SK-N-SH (cell line): Measurements from ENCODE around the gene HTR1B. TPM values are rescaled to one million over a fixed set of nuclear protein-coding genes. Genes with fewer than 3 reads are reported as not detected.

Experiments
- CTCF ChIA-PET: fragments of 300-600, 350-600 bp; formaldehyde crosslinking; extraction: SDS; loops from one replicate; lab custom pipeline; 2021; lab: Yijun Ruan, JAX
- POLR2A ChIA-PET: fragments of 350-600 bp; sonication (Branson Sonifier 250); formaldehyde crosslinking; extraction: SDS; loops from one replicate; lab custom pipeline; 2020; ENCODE audit warnings: antibody characterized with exemption, inconsistent platforms; lab: Yijun Ruan, JAX
- DNase-seq: peaks from one replicate; pipeline ENCODE4 v3.0.0; 2012
- H2AFZ ChIP-seq: fragments of 200-600 bp; sonication (generic); 2 replicates; pipeline ENCODE4 v1.8.1; 2016; ENCODE audit warnings: antibody characterized with exemption, mild to moderate bottlenecking, low read depth
- H3F3A ChIP-seq: fragments of 200-600 bp; sonication (generic); replicated peaks from 2 replicates; pipeline ENCODE3; 2016; ENCODE audit warnings: antibody characterized with exemption, mild to moderate bottlenecking; ENCODE audit not compliant: insufficient read depth
- H3K27ac ChIP-seq, 2 experiments: fragments of 200-500 bp in 1 of 2; fragments of 200-600 bp in 1 of 2; sonication (Bioruptor generic) in 1 of 2; sonication (generic), shearing (Covaris generic) in 1 of 2; 2 replicates each; pipeline versions ENCODE4 v1.5.1 to v1.6.1; 2014 to 2016; ENCODE audit warnings: low read depth in 2 of 2, inconsistent platforms in 1 of 2, low read length in 1 of 2, mild to moderate bottlenecking in 1 of 2, mixed read lengths in 1 of 2
- H3K27me3 ChIP-seq: fragments of 200-600 bp; sonication (generic), shearing (Covaris generic); 2 replicates; pipeline ENCODE4 v1.6.1; 2016; ENCODE audit warnings: mixed run types; ENCODE audit not compliant: insufficient read depth
- H3K36me3 ChIP-seq, 2 experiments: fragments of 200-500 bp in 1 of 2; fragments of 200-600 bp in 1 of 2; sonication (Bioruptor generic) in 1 of 2; sonication (generic) in 1 of 2; replicated peaks in 1 of 2; 2 replicates each; pipeline versions ENCODE3 to v1.5.1; 2014 to 2016; ENCODE audit warnings: low read length in 1 of 2, mild to moderate bottlenecking in 1 of 2; ENCODE audit not compliant: insufficient read depth in 2 of 2, control insufficient read depth in 1 of 2
- H3K4me1 ChIP-seq, 2 experiments: fragments of 200-500 bp in 1 of 2; fragments of 200-600 bp in 1 of 2; sonication (Bioruptor generic) in 1 of 2; sonication (generic), shearing (Covaris generic) in 1 of 2; 2 replicates each; pipeline versions ENCODE4 v1.5.1 to v1.6.1; 2014 to 2016; ENCODE audit warnings: low read depth in 1 of 2, low read length in 1 of 2, mixed run types in 1 of 2; ENCODE audit not compliant: insufficient read depth in 2 of 2, control insufficient read depth in 1 of 2
- H3K4me2 ChIP-seq: fragments of 200-600 bp; sonication (generic), shearing (Covaris generic); 2 replicates; pipeline ENCODE4 v1.6.1; 2017; ENCODE audit warnings: mixed run types
- H3K4me3 ChIP-seq, 2 experiments: fragments of 200-500 bp in 1 of 2; fragments of 200-600 bp in 1 of 2; sonication (Bioruptor generic) in 1 of 2; sonication (generic), shearing (Covaris generic) in 1 of 2; 2 replicates each; pipeline versions ENCODE4 v1.5.1 to v1.8.1; 2014 to 2016; ENCODE audit warnings: low read depth in 2 of 2, inconsistent platforms in 1 of 2, low read length in 1 of 2, mild to moderate bottlenecking in 1 of 2, mixed read lengths in 1 of 2, moderate library complexity in 1 of 2
- H3K79me2 ChIP-seq: fragments of 200-600 bp; sonication (generic); 2 replicates; pipeline ENCODE4 v1.8.1; 2017; ENCODE audit warnings: mild to moderate bottlenecking; ENCODE audit not compliant: insufficient read depth
- H3K9ac ChIP-seq: fragments of 200-600 bp; sonication (generic); 2 replicates; pipeline ENCODE4 v1.6.1; 2017; ENCODE audit warnings: mixed run types
- H3K9me2 ChIP-seq: fragments of 200-600 bp; sonication (generic); 2 replicates; pipeline ENCODE4 v1.6.1; 2017; ENCODE audit warnings: mixed run types
- H3K9me3 ChIP-seq: fragments of 200-600 bp; sonication (generic); 2 replicates; pipeline ENCODE4 v1.6.1; 2017; ENCODE audit warnings: mixed run types, mild to moderate bottlenecking, moderate library complexity
- H4K20me1 ChIP-seq: fragments of 200-600 bp; sonication (generic); 2 replicates; pipeline ENCODE4 v1.6.1; 2017; ENCODE audit warnings: mild to moderate bottlenecking, mixed run types; ENCODE audit not compliant: insufficient read depth
- EZH2phosphoT487 ChIP-seq: fragments of 200-600 bp; sonication (generic); IDR thresholded peaks from 2 replicates; pipeline ENCODE4 v1.6.1; 2017; ENCODE audit warnings: low read depth, mixed run types, mild to moderate bottlenecking, antibody characterized with exemption, moderate library complexity, borderline replicate concordance
- FOSL2 ChIP-seq: IDR thresholded peaks from 2 replicates; pipeline ENCODE4 v1.4.0; 2012; ENCODE audit warnings: low read depth, mild to moderate bottlenecking, moderate library complexity, borderline replicate concordance
- FOXJ3 ChIP-seq: sonication (generic); formaldehyde crosslinking; IDR thresholded peaks from 2 replicates; pipeline ENCODE4 v1.5.1; 2020; ENCODE audit warnings: mild to moderate bottlenecking, missing genetic modification reagents
- FOXM1 ChIP-seq: IDR thresholded peaks from 2 replicates; pipeline ENCODE4 v1.4.0; 2012; ENCODE audit warnings: low read depth, mild to moderate bottlenecking
- GABPA ChIP-seq: IDR thresholded peaks from 2 replicates; pipeline ENCODE4 v1.4.0; 2012; ENCODE audit warnings: low read depth, mild to moderate bottlenecking
- MAX ChIP-seq: IDR thresholded peaks from 2 replicates; pipeline ENCODE4 v1.4.0; 2012; ENCODE audit warnings: low read depth
- MEF2A ChIP-seq: IDR thresholded peaks from 2 replicates; pipeline ENCODE4 v1.4.0; 2012; ENCODE audit warnings: low read depth, borderline replicate concordance
- MXI1 ChIP-seq: IDR thresholded peaks from 2 replicates; pipeline ENCODE4 v1.6.1; 2012; ENCODE audit warnings: mild to moderate bottlenecking, low read depth, low read length, improper control_type of control experiment
- NRF1 ChIP-seq: IDR thresholded peaks from 2 replicates; pipeline ENCODE4 v1.6.1; 2012; ENCODE audit warnings: low read depth, mild to moderate bottlenecking, low read length
- PBX3 ChIP-seq: IDR thresholded peaks from 2 replicates; pipeline ENCODE4; 2012
- POLR2AphosphoS5 ChIP-seq: IDR thresholded peaks from 2 replicates; pipeline ENCODE4 v1.6.1; 2012; ENCODE audit warnings: low read depth, low read length
- RAD21 ChIP-seq: IDR thresholded peaks from 2 replicates; pipeline ENCODE4 v1.6.1; 2012; ENCODE audit warnings: mild to moderate bottlenecking, low read length
- REST ChIP-seq: IDR thresholded peaks from 2 replicates; pipeline ENCODE4 v1.6.1; 2012; ENCODE audit warnings: mild to moderate bottlenecking, low read depth, low read length, moderate library complexity
- RXRA ChIP-seq: IDR thresholded peaks from 2 replicates; pipeline ENCODE4 v1.4.0; 2012; ENCODE audit warnings: low read depth, mild to moderate bottlenecking, borderline replicate concordance
- SIN3A ChIP-seq: IDR thresholded peaks from 2 replicates; pipeline ENCODE4 v1.6.1; 2012; ENCODE audit warnings: low read depth, mild to moderate bottlenecking, low read length, moderate library complexity, borderline replicate concordance
- USF1 ChIP-seq: IDR thresholded peaks from 2 replicates; pipeline ENCODE4 v1.4.0; 2012; ENCODE audit warnings: low read depth, borderline replicate concordance
- USF2 ChIP-seq: fragments of 150-350 bp; IDR thresholded peaks from 2 replicates; pipeline ENCODE4 v1.6.1; 2017; ENCODE audit warnings: antibody characterized with exemption, low read length, low read depth, borderline replicate concordance
- YY1 ChIP-seq: IDR thresholded peaks from 2 replicates; pipeline ENCODE4 v1.4.0; 2012; ENCODE audit warnings: low read depth, mild to moderate bottlenecking
- WGBS: methylation state at CpG from one replicate; pipeline ENCODE4 v1.1.6; 2017; ENCODE audit warnings: low lambda C conversion rate; 5-methylcytosine and 5-hydroxymethylcytosine counted together
- polyA plus RNA-seq, 3 experiments: library from polyadenylated mRNA; depleted of rRNA; stranded (reverse); fragments of >200 nt; gene quantifications; 2 replicates each; pipeline ENCODE4 v1.2.3, GENCODE V29; 2012
- TF ChIP-seq, protein P1 (sequence below): fragments of 200-600 bp; sonication (generic); IDR thresholded peaks from 2 replicates; pipeline ENCODE4 v1.6.1; 2017; ENCODE audit warnings: antibody characterized with exemption, mild to moderate bottlenecking, moderate library complexity

HTR1B gene
- polyA plus RNA-seq, 1 of the 3 experiments (the other 2 are of a cell fraction): 0.76 TPM

GRCh38 chr6:77511860-77512259 lies 48.6 kb upstream of the HTR1B start:
- POLR2A ChIA-PET: no interaction called here
- Histone ChIP-seq H3K27ac (no peak overlapping the region), H3K9ac (no peak overlapping the region)
- TF ChIP-seq USF1 (no peak), RAD21 (no peak), FOXJ3 (CRISPR knock-in tag) (no peak), FOXM1 (no peak), RXRA (no peak), EZH2phosphoT487 (no peak), MEF2A (no peak), POLR2AphosphoS5 (no peak), USF2 (no peak), YY1 (no peak), MAX (no peak), MXI1 (no peak), NRF1 (no peak), PBX3 (no peak), FOSL2 (no peak), REST (no peak), GABPA (no peak), SIN3A (no peak)
- TF ChIP-seq, protein P1, sequence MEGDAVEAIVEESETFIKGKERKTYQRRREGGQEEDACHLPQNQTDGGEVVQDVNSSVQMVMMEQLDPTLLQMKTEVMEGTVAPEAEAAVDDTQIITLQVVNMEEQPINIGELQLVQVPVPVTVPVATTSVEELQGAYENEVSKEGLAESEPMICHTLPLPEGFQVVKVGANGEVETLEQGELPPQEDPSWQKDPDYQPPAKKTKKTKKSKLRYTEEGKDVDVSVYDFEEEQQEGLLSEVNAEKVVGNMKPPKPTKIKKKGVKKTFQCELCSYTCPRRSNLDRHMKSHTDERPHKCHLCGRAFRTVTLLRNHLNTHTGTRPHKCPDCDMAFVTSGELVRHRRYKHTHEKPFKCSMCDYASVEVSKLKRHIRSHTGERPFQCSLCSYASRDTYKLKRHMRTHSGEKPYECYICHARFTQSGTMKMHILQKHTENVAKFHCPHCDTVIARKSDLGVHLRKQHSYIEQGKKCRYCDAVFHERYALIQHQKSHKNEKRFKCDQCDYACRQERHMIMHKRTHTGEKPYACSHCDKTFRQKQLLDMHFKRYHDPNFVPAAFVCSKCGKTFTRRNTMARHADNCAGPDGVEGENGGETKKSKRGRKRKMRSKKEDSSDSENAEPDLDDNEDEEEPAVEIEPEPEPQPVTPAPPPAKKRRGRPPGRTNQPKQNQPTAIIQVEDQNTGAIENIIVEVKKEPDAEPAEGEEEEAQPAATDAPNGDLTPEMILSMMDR: no peak
- TF ChIP-seq, all 33 proteins: peak for 0
- DNase-seq: no peak
- no peak overlapping the region for H3K4me2 ChIP-seq
- H4K20me1 ChIP-seq: no peaks in the 10 kb centered on the region
- no peaks in the 10 kb centered on the region for H3K36me3 ChIP-seq
- no peak overlapping the region for H3K4me3 ChIP-seq
- no peaks in the 10 kb centered on the region for H3F3A ChIP-seq
- H3K9me2 ChIP-seq: no peaks in the 10 kb centered on the region
- CTCF ChIA-PET: no interaction called here
- no peaks in the 10 kb centered on the region for H3K9me3 ChIP-seq
- H3K4me1 ChIP-seq: no peaks in the 10 kb centered on the region
- H3K79me2 ChIP-seq: no peaks in the 10 kb centered on the region
- 0% methylated on average over 1 of the region's 1 CpG for WGBS
- no peak overlapping the region for H2AFZ ChIP-seq
- H3K27me3 ChIP-seq: no peaks in the 10 kb centered on the region
